Body of pancreas (tissue), 4 donors: ENCODE results near the gene PLEKHO1. TPM values are rescaled to one million over a fixed set of nuclear protein-coding genes. Genes with fewer than 3 reads are reported as not detected.
"Not testable (repeated sequence)": the region's sequence is repeated elsewhere in the genome, so short reads cannot be mapped to it uniquely, and the experiment has no call there.

Source experiments
- ATAC-seq: fragments of 150-250 bp; one replicate; pipeline ENCODE4 v1.9.1; 2016
- DNase-seq, 4 donors: peaks; one replicate each; pipeline ENCODE4 v3.0.0-alpha.2; 2019
- H3K27ac ChIP-seq, 4 donors: fragments of 200-600 bp; sonication (generic); 1 replicate in 3 of 4; 2 replicates in 1 of 4; pipeline versions ENCODE4 v1.5.1 to v1.6.1; 2016 to 2019; ENCODE audit warnings: mild to moderate bottlenecking in 1 of 4, mixed read lengths in 1 of 4, moderate library complexity in 1 of 4
- H3K27me3 ChIP-seq, 2 donors: fragments of 200-600 bp; sonication (generic); one replicate each; pipeline ENCODE4 v1.6.0; 2016; ENCODE audit warnings: mild to moderate bottlenecking in 1 of 2
- H3K36me3 ChIP-seq, 2 donors: fragments of 200-600 bp; sonication (generic); replicated peaks in 1 of 2; 2 replicates each; pipeline ENCODE4 v1.5.1; 2016; ENCODE audit warnings: low read depth in 2 of 2; ENCODE audit not compliant: insufficient read depth in 1 of 2
- H3K4me1 ChIP-seq: fragments of 200-600 bp; sonication (generic); one replicate; pipeline ENCODE4 v1.6.0; 2016
- H3K4me3 ChIP-seq, 2 donors: fragments of 200-600 bp; sonication (generic); 1 replicate in 1 of 2; 2 replicates in 1 of 2; pipeline ENCODE4 v1.5.1; 2016 to 2019
- H3K9me3 ChIP-seq, 3 donors: fragments of 200-600 bp; sonication (generic); 1 replicate in 2 of 3; 2 replicates in 1 of 3; pipeline ENCODE4 v1.5.1; 2016
- CTCF ChIP-seq, 7 experiments: fragments of 450-650 bp in 4 of 7; fragments of 200-600 bp in 3 of 7; sonication (generic) in 3 of 7; IDR thresholded peaks; one replicate each; pipeline ENCODE4 v1.5.1; 2016 to 2019; ENCODE audit warnings: antibody characterized with exemption in 7 of 7
- POLR2A ChIP-seq, 3 donors: fragments of 450-650 bp; IDR thresholded peaks; one replicate each; pipeline ENCODE4 v1.6.1; 2016; ENCODE audit warnings: antibody characterized with exemption in 3 of 3, mild to moderate bottlenecking in 2 of 3
- WGBS, 2 donors: methylation state at CpG; one replicate each; pipeline ENCODE4 v1.1.5; 2017; 5-methylcytosine and 5-hydroxymethylcytosine counted together
- intact Hi-C: fragments of 100-400 bp; cut with DNase I; formaldehyde crosslinking; loops from one replicate; pipeline ENCODE4 v1.15.1; 2023
- total RNA-seq, 2 donors: library from RNA; depleted of rRNA; stranded (reverse); fragments of >200 nt; gene quantifications; one replicate each; pipeline ENCODE4 v1.1.0, GENCODE V29; 2016

The PLEKHO1 gene
- total RNA-seq, 2 donors from 2014 or later = 5.3 to 7.0 TPM

GRCh38 chr1:150144606-150145005, 5.1 kb upstream of the PLEKHO1 start:
- TF ChIP-seq POLR2A (IDR thresholded peaks at IDR 0.05) (no peak), CTCF (IDR thresholded peaks at IDR 0.05) (no peak)
- no peaks in the 10 kb centered on the region for H3K27me3 ChIP-seq
- H3K36me3 ChIP-seq = no peaks in the 10 kb centered on the region
- intact Hi-C loops = no loop called here
- no peak overlapping the region for H3K4me3 ChIP-seq
- no peaks in the 10 kb centered on the region for H3K9me3 ChIP-seq
- DNase-seq = no peak
- 58% methylated on average over 5 of the region's 5 CpGs for WGBS, 2 donors
- no peak for ATAC-seq
- H3K27ac ChIP-seq = no peak overlapping the region
- H3K4me1 ChIP-seq = peaks cover 6% of the 10 kb centered on the region

GRCh38 chr1:150146016-150146415, 3.7 kb upstream of the PLEKHO1 start:
- intact Hi-C loops, ATAC-seq, H3K9me3 ChIP-seq, H3K4me3 ChIP-seq, DNase-seq, H3K27me3 ChIP-seq, H3K36me3 ChIP-seq, H3K27ac ChIP-seq: not testable (repeated sequence)
- H3K4me1 ChIP-seq = peaks cover 11% of the 10 kb centered on the region
- 90 to 94% methylated on average over 5 of the region's 5 CpGs for WGBS, 2 donors

GRCh38 chr1:150146849-150147542, 2.7 kb upstream of the PLEKHO1 start:
- H3K27me3 ChIP-seq = peaks cover 0 to 7% of the 10 kb centered on the region in 2 donors
- no peak overlapping the region for H3K4me3 ChIP-seq
- no peaks in the 10 kb centered on the region for H3K36me3 ChIP-seq
- intact Hi-C loops = no loop called here
- TF ChIP-seq CTCF (IDR thresholded peaks at IDR 0.05) = no peak
- TF ChIP-seq POLR2A (IDR thresholded peaks at IDR 0.05) = no peak
- no peak for ATAC-seq
- no peak overlapping the region for H3K27ac ChIP-seq
- no peaks in the 10 kb centered on the region for H3K9me3 ChIP-seq
- DNase-seq = no peak
- peaks cover 11% of the 10 kb centered on the region for H3K4me1 ChIP-seq
- 86 to 92% methylated on average over 10 of the region's 10 CpGs for WGBS, 2 donors

- DNase-seq (no peak), ATAC-seq (no peak)
- Histone ChIP-seq H3K4me1 (peaks cover 11% of the 10 kb centered on the region), H3K4me3 (no peak overlapping the region), H3K36me3 (no peaks in the 10 kb centered on the region), H3K27me3 (peaks cover 0 to 7% of the 10 kb centered on the region in 2 donors), H3K9me3 (no peaks in the 10 kb centered on the region), H3K27ac (peak overlapping the region in 2 of 4 donors; percentile 51 to 72)
- TF ChIP-seq CTCF (IDR thresholded peaks at IDR 0.05) = no peak
- TF ChIP-seq POLR2A (IDR thresholded peaks at IDR 0.05) = no peak
- intact Hi-C loops = no loop called here
- WGBS, 2 donors = 54 to 56% methylated on average over 8 of the region's 8 CpGs
These were observed 862 bp upstream of the PLEKHO1 start for GRCh38 chr1:150148837-150149270.

GRCh38 chr1:150150133-150151021, 661 bp downstream of the PLEKHO1 start:
- Histone ChIP-seq H3K4me3 (peak overlapping the region in 1 of 2 donors; percentile 43), H3K36me3 (no peaks in the 10 kb centered on the region), H3K27ac (peak overlapping the region; percentile 8 to 72 (median 21)), H3K9me3 (no peaks in the 10 kb centered on the region), H3K27me3 (peaks cover 0 to 7% of the 10 kb centered on the region in 2 donors), H3K4me1 (peaks cover 11% of the 10 kb centered on the region)
- intact Hi-C loops = no loop called here
- TF ChIP-seq POLR2A (IDR thresholded peaks at IDR 0.05) (no peak), CTCF (IDR thresholded peaks at IDR 0.05) (no peak)
- DNase-seq (no peak), ATAC-seq (peak; percentile 2)
- WGBS, 2 donors = 6 to 38% methylated on average over 27 to 106 of the region's 114 CpGs
